Esophagus squamous epithelium (tissue), 5 donors: ENCODE measurements around the gene PPFIA2. TPM values are rescaled to one million over a fixed set of nuclear protein-coding genes. Genes with fewer than 3 reads are reported as not detected.

Experiments used
- DNase-seq: peaks from one replicate; lab custom pipeline; 2025; lab: John Stamatoyannopoulos, UW
- H3K27ac ChIP-seq, 4 donors: fragments of 200-600 bp; sonication (generic); one replicate each; pipeline ENCODE4 v1.5.1; 2016 to 2019; ENCODE audit warnings: mild to moderate bottlenecking in 1 of 4
- H3K27me3 ChIP-seq, 4 donors: fragments of 200-600 bp; sonication (generic); 1 replicate in 3 of 4; 2 replicates in 1 of 4; pipeline versions ENCODE4 v1.5.1 to v1.6.0; 2017 to 2021; ENCODE audit warnings: antibody characterized with exemption in 1 of 4
- H3K36me3 ChIP-seq, 3 donors: fragments of 200-600 bp; sonication (generic); one replicate each; pipeline ENCODE4 v1.5.1; 2016 to 2019
- H3K4me1 ChIP-seq, 3 donors: fragments of 200-600 bp; sonication (generic); one replicate each; pipeline ENCODE4 v1.5.1; 2017 to 2019
- H3K4me3 ChIP-seq, 4 donors: fragments of 200-600 bp; sonication (generic); 1 replicate in 3 of 4; 2 replicates in 1 of 4; pipeline ENCODE4 v1.5.1; 2016 to 2019; ENCODE audit warnings: mild to moderate bottlenecking in 2 of 4, moderate library complexity in 1 of 4
- H3K9me3 ChIP-seq, 3 donors: fragments of 200-600 bp; sonication (generic); one replicate each; pipeline ENCODE4 v1.5.1; 2016 to 2019
- CTCF ChIP-seq, 6 experiments: fragments of 450-650 bp in 4 of 6; fragments of 200-600 bp in 2 of 6; sonication (generic) in 2 of 6; IDR thresholded peaks; one replicate each; pipeline ENCODE4 v1.5.1; 2016 to 2019; ENCODE audit warnings: antibody characterized with exemption in 6 of 6, mild to moderate bottlenecking in 4 of 6, moderate library complexity in 4 of 6
- POLR2A ChIP-seq, 4 donors: fragments of 450-650 bp; IDR thresholded peaks; one replicate each; pipeline ENCODE4 v1.6.1; 2017; ENCODE audit warnings: antibody characterized with exemption in 4 of 4, mild to moderate bottlenecking in 4 of 4, moderate library complexity in 3 of 4
- WGBS, 2 donors: methylation state at CpG; one replicate each; pipeline ENCODE4 v1.1.5; 2018; 5-methylcytosine and 5-hydroxymethylcytosine counted together
- intact Hi-C: fragments of 100-400 bp; cut with DNase I; formaldehyde crosslinking; loops from one replicate; pipeline ENCODE4 v1.15.0; 2022
- total RNA-seq, 4 donors: library from RNA; depleted of rRNA; stranded (reverse); fragments of >200 nt; gene quantifications; one replicate each; pipeline ENCODE4 v1.1.0, GENCODE V29; 2016
- donor health status: DM: yes; HTN: yes; CAD: no.

Gene PPFIA2
- total RNA-seq, 4 donors from 2014 or later, result 0.31 to 2.3 (median 0.55) TPM

- TF ChIP-seq POLR2A (IDR thresholded peaks at IDR 0.05), result no peak
- TF ChIP-seq CTCF (IDR thresholded peaks at IDR 0.05), result no peak
- no peak overlapping the region for H3K4me3 ChIP-seq
- no peaks in the 10 kb centered on the region for H3K4me1 ChIP-seq
- no peaks in the 10 kb centered on the region for H3K36me3 ChIP-seq
- no peaks in the 10 kb centered on the region for H3K9me3 ChIP-seq
- no peak for DNase-seq
- no peaks in the 10 kb centered on the region for H3K27me3 ChIP-seq
- 77 to 82% methylated on average over 3 of the region's 3 CpGs for WGBS, 2 donors
- intact Hi-C loops, result no loop called here
- no peak overlapping the region for H3K27ac ChIP-seq
Measured at GRCh38 chr12:81465876-81466275, 293.3 kb downstream of the PPFIA2 start.

GRCh38 chr12:81465191-81465590, 294.0 kb downstream of the PPFIA2 start:
- 68 to 69% methylated on average over 3 of the region's 3 CpGs for WGBS, 2 donors
- no peak overlapping the region for H3K27ac ChIP-seq
- H3K4me1 ChIP-seq, result no peaks in the 10 kb centered on the region
- intact Hi-C loops, result no loop called here
- no peak overlapping the region for H3K4me3 ChIP-seq
- TF ChIP-seq CTCF (IDR thresholded peaks at IDR 0.05) (no peak), POLR2A (IDR thresholded peaks at IDR 0.05) (no peak)
- no peaks in the 10 kb centered on the region for H3K36me3 ChIP-seq
- H3K27me3 ChIP-seq, result no peaks in the 10 kb centered on the region
- no peaks in the 10 kb centered on the region for H3K9me3 ChIP-seq
- no peak for DNase-seq

- no peak overlapping the region for H3K27ac ChIP-seq
- no peaks in the 10 kb centered on the region for H3K27me3 ChIP-seq
- 54 to 55% methylated on average over 4 of the region's 4 CpGs for WGBS, 2 donors
- H3K4me1 ChIP-seq, result no peaks in the 10 kb centered on the region
- no peaks in the 10 kb centered on the region for H3K9me3 ChIP-seq
- H3K36me3 ChIP-seq, result no peaks in the 10 kb centered on the region
- DNase-seq, result no peak
- no peak overlapping the region for H3K4me3 ChIP-seq
- intact Hi-C loops, result no loop called here
- no peak for TF ChIP-seq POLR2A (IDR thresholded peaks at IDR 0.05)
- TF ChIP-seq CTCF (IDR thresholded peaks at IDR 0.05), result no peak
Measured at GRCh38 chr12:81461163-81461562, 298.0 kb downstream of the PPFIA2 start.

- no peak for DNase-seq
- Histone ChIP-seq H3K4me1 (no peaks in the 10 kb centered on the region), H3K9me3 (no peaks in the 10 kb centered on the region), H3K27ac (no peak overlapping the region), H3K4me3 (no peak overlapping the region), H3K27me3 (no peaks in the 10 kb centered on the region), H3K36me3 (no peaks in the 10 kb centered on the region)
- 36% methylated on average over 5 of the region's 5 CpGs for WGBS, 2 donors
- intact Hi-C loops, result no loop called here
- TF ChIP-seq POLR2A (IDR thresholded peaks at IDR 0.05) (no peak), CTCF (IDR thresholded peaks at IDR 0.05) (peak in 3 of 6 experiments; percentile 31 to 38 (median 34))
Measured at GRCh38 chr12:81450920-81451739, 308.0 kb downstream of the PPFIA2 start.

GRCh38 chr12:81441629-81442028, 317.5 kb downstream of the PPFIA2 start:
- 72 to 77% methylated on average over 6 of the region's 6 CpGs for WGBS, 2 donors
- Histone ChIP-seq H3K36me3 (no peaks in the 10 kb centered on the region), H3K9me3 (no peaks in the 10 kb centered on the region), H3K27me3 (no peaks in the 10 kb centered on the region), H3K4me3 (no peak overlapping the region), H3K27ac (no peak overlapping the region), H3K4me1 (no peaks in the 10 kb centered on the region)
- intact Hi-C loops, result no loop called here
- TF ChIP-seq CTCF (IDR thresholded peaks at IDR 0.05) (no peak), POLR2A (IDR thresholded peaks at IDR 0.05) (no peak)
- DNase-seq, result no peak
